ENCODE results near the gene CLCN2.

DNA sequence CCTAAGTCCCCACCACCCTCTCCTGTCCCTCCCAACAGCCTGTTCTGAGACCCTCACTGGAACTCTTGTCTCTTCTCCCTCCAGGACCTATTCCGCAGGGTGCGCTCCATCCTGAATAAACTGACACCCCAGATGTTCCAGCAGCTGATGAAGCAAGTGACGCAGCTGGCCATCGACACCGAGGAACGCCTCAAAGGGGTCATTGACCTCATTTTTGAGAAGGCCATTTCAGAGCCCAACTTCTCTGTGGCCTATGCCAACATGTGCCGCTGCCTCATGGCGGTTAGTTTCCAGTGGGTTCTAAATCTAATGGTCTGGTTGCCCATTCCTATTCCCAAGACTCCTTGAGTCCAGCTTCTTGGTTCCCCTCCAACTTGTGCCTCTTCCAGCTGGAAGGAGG, 37.7 kb downstream of the CLCN2 start:
- TF ChIP-seq, protein P1, sequence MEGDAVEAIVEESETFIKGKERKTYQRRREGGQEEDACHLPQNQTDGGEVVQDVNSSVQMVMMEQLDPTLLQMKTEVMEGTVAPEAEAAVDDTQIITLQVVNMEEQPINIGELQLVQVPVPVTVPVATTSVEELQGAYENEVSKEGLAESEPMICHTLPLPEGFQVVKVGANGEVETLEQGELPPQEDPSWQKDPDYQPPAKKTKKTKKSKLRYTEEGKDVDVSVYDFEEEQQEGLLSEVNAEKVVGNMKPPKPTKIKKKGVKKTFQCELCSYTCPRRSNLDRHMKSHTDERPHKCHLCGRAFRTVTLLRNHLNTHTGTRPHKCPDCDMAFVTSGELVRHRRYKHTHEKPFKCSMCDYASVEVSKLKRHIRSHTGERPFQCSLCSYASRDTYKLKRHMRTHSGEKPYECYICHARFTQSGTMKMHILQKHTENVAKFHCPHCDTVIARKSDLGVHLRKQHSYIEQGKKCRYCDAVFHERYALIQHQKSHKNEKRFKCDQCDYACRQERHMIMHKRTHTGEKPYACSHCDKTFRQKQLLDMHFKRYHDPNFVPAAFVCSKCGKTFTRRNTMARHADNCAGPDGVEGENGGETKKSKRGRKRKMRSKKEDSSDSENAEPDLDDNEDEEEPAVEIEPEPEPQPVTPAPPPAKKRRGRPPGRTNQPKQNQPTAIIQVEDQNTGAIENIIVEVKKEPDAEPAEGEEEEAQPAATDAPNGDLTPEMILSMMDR (IDR thresholded peaks at IDR 0.05) = no peak
- TF ChIP-seq POLR2A (IDR thresholded peaks at IDR 0.05) = no peak
